ENCODE results near the gene AMFR. TPM values are rescaled to one million over a fixed set of nuclear protein-coding genes. Genes with fewer than 3 reads are reported as not detected.

The AMFR gene
- total and polyA plus RNA-seq, 2 of the 8 experiments (the other 6 are each of a cell fraction or from before 2014, with no cell fraction given): 18.6 to 21.7 TPM

DNA sequence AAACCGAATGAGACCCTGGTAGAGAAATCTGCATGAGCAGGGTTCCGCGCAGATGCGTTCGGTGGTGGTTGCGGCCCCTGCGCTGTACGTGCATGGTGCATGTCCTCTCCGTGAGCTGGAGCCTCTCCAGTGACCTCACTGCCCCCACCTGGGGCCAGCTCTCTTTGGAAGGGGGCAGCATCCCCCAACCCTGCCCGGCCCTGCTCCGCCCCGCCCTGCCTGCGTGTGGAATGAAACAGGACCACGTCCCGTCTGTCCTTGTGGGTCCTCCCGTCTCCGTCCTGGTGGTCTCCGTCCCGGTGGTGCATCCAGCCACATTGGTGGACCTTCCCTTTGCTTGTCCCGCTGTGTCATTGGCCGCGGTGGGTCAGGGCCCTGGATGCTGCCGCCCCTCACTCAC lies 84.9 kb downstream of the AMFR start:
- DNase-seq (ENCODE audit: low read depth in 1 of 2, low spot score in 2 of 2): no peak
- Histone ChIP-seq H3K79me2 (ENCODE audit: control insufficient read depth in 1 of 2, insufficient read depth in 2 of 2, low read length in 2 of 2) (no peaks in the 10 kb centered on the region), H2BK15ac (ENCODE audit: low read length) (no peak overlapping the region), H3K4ac (replicated peaks; ENCODE audit: insufficient read length, low read depth, low read length) (no peak overlapping the region), H3K27ac (ENCODE audit: low read depth, low read length) (no peak overlapping the region), H3K18ac (ENCODE audit: extremely low read depth, low read length) (no peak overlapping the region), H2BK20ac (ENCODE audit: low read length) (no peak overlapping the region), H3K9ac (replicated peaks in 1 of 4; ENCODE audit: extremely low read depth in 1 of 4, low read depth in 3 of 4, low read length in 3 of 4) (no peak overlapping the region), H2BK120ac (replicated peaks; ENCODE audit: low read depth, low read length) (no peak overlapping the region), H4K8ac (ENCODE audit: extremely low read depth, insufficient read depth, low read length) (no peak overlapping the region), H3K23ac (ENCODE audit: insufficient read length) (no peak overlapping the region), H3K4me3 (ENCODE audit: extremely low read depth in 1 of 4, insufficient read depth in 2 of 4, low read depth in 3 of 4, low read length in 4 of 4) (no peak overlapping the region), H3K14ac (ENCODE audit: insufficient read length) (no peak overlapping the region), H3K27me3 (replicated peaks in 1 of 4; ENCODE audit: control insufficient read depth in 3 of 4, extremely low read depth in 1 of 4, insufficient read depth in 3 of 4, low read length in 3 of 4) (no peaks in the 10 kb centered on the region), H2AFZ (ENCODE audit: low read length) (no peak overlapping the region), H3K23me2 (ENCODE audit: low read depth, low read length) (no peaks in the 10 kb centered on the region), H3K4me1 (replicated peaks in 1 of 4; ENCODE audit: control insufficient read depth in 3 of 4, insufficient read depth in 4 of 4, low read length in 3 of 4) (no peaks in the 10 kb centered on the region), H3K79me1 (ENCODE audit: low read depth, low read length) (no peaks in the 10 kb centered on the region), H3K9me3 (ENCODE audit: insufficient read depth in 2 of 2, low read depth in 1 of 2, low read length in 1 of 2) (no peaks in the 10 kb centered on the region), H3K4me2 (ENCODE audit: insufficient read depth in 1 of 2, low read depth in 2 of 2, low read length in 2 of 2) (no peak overlapping the region), H4K91ac (replicated peaks; ENCODE audit: insufficient read length, low read length) (no peak overlapping the region), H3K56ac (replicated peaks; ENCODE audit: insufficient read length, low read depth, low read length) (no peak overlapping the region), H4K5ac (ENCODE audit: insufficient read length, low read depth, low read length) (no peak overlapping the region), H2BK12ac (ENCODE audit: low read depth, low read length) (no peak overlapping the region), H2BK5ac (ENCODE audit: low read depth, low read length) (no peak overlapping the region), H2AK5ac (ENCODE audit: low read depth, low read length) (no peak overlapping the region), H3K36me3 (ENCODE audit: control insufficient read depth in 2 of 4, insufficient read depth in 4 of 4, low read length in 3 of 4) (0 out of 8 replicates have a peak, but pooled peaks cover 0 to 2% (median 0%) of the 10 kb centered on the region in 4 experiments), H4K20me1 (replicated peaks in 1 of 2; ENCODE audit: control insufficient read depth in 1 of 2, insufficient read depth in 2 of 2, low read length in 2 of 2) (no peaks in the 10 kb centered on the region)
- POLR2A ChIA-PET (ENCODE audit: partially characterized antibody): interaction anchor here (1.7 kb wide), 1 partner anchor 13 kb away, joined by 3 read pairs; no protein-coding TSS in a partner anchor
- FAIRE-seq: no peak
- WGBS, 2 experiments (ENCODE audit: extremely low coverage in 1 of 2, insufficient coverage in 1 of 2, insufficient read length in 1 of 2, insufficient replicate concordance in 2 of 2, low coverage in 1 of 2, low lambda C conversion rate in 2 of 2, missing lambda C conversion rate in 1 of 2): 94% methylated on average over 16 of the region's 23 CpGs; no CpG with 5 or more reads in 1 of the 2 experiments
- TF ChIP-seq SAP30 (IDR thresholded peaks at IDR 0.05; ENCODE audit: insufficient read depth, insufficient replicate concordance, low read length) (no peak), BCL11A (IDR thresholded peaks at IDR 0.05; ENCODE audit: low read depth in 2 of 2, low read length in 2 of 2) (no peak), SIRT6 (IDR thresholded peaks at IDR 0.05; ENCODE audit: low read length) (no peak), TCF12 (IDR thresholded peaks at IDR 0.05; ENCODE audit: low read depth, low read length) (no peak), CHD2 (IDR thresholded peaks at IDR 0.05; ENCODE audit: low read length) (no peak), TBP (IDR thresholded peaks at IDR 0.05; ENCODE audit: low read depth, low read length) (no peak), RXRA (IDR thresholded peaks at IDR 0.05; ENCODE audit: insufficient read depth, low read depth, low read length) (no peak)
- CTCF ChIA-PET (ENCODE audit: partially characterized antibody): interaction anchor here (1.5 to 3.0 kb wide), 6 partner anchors 9 to 299 kb away, joined by 5 to 14 read pairs (median 9); no protein-coding TSS in a partner anchor
